Stimulated activated CD4-positive, alpha-beta T cell treated with anti-CD3 and anti-CD28 coated beads, TNF-alpha, amount 100 ng/mL, for 1 hour (primary cell): ENCODE measurements around the gene ANKRD34C.
A peak's percentile ranks its signal among the peaks of the same experiment; 100 is the strongest.

Experiments used
- DNase-seq, 3 donors: peaks; one replicate each; pipeline ENCODE4 v3.0.0-alpha.2; 2020; ENCODE audit warnings: low read depth in 3 of 3, low spot score in 1 of 3

Gene ANKRD34C

DNA sequence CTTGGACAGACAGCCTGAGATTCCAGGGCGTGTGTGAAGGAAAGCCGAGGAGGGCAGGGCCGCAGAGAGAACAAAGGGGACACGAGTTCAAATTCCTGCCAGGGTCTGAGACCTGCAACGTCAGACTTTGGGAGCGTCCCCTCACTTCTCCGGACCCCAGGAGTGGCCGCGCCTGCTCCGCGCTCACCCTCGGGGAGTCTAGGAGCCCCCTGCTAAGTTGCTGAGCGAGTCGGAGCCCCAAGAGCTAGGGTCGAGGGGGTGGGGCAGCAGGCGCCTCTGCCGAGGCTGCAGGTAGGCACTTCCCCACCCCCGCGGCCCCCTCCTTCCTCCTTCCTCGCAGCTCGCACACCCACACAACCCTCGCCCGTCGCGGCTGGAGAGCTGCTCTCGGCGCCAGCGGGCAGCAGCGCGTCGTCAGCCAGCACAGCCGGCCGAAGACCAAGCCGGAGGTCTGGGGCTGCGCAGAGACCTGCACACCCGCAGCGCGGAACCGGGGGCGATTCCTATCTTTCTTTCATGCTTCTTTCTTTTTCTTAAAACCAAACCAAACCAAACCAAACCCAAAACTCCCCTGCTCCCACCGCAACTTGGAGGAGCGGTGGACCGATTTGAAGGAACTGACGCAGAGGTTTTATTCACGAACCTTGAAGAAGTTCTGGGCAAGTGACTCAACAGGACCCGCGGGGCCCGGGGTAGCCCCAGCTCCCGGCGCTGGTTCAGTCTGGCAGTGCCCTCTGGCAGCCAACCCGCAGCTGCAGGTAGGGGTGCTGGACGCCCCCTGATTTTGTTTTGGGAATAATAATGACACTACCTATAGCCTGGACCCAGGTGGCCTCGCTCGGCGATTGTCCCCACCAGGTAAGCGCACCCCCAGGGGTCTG, at the start of gene ANKRD34C:
Gene ANKRD34C (plus strand): TSS at position 352 of the 881 bp plus-strand sequence. CDS start 10,563 bp downstream, outside the sequence.
- no peak for DNase-seq

DNA sequence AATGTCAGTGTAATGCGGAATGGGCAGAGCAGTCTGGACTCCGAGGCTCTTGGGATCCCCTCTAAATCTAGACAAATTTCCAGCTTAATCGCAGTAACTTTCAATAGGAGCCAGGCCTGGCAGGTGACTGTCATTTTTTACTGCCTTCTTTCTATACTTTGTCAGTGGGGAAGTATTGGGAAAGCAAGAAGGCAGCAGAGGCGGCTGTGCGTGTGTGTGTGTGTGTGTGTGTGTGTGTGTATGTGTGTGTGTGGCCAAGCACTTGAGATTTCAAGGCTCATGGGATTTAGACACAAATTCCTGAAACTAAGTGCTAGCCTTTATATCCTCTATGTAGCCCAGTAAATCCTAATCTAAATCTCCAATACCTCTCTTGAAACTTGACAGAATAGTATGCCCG, 49.3 kb upstream of the ANKRD34C start:
- no peak for DNase-seq

DNA sequence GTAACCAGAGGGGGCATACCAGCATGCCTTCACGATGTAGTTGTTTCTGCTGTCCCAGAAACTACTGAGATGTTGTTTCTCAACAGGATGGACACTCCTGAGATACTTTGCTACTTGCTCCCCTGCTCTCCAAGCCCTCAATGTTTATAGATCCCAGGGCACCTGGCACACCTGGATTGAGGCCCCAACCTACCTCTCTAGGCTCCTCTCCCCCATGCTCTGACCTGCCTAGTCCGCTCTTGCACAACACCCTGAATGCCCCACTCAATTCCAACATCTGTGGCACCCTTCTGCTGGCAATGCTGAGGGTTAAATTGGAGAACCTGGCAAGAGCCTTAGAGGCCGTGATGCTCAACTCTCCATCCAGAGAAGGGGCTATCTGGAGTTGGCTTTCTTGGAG, 42.5 kb upstream of the ANKRD34C start:
- DNase-seq, result no peak

DNA sequence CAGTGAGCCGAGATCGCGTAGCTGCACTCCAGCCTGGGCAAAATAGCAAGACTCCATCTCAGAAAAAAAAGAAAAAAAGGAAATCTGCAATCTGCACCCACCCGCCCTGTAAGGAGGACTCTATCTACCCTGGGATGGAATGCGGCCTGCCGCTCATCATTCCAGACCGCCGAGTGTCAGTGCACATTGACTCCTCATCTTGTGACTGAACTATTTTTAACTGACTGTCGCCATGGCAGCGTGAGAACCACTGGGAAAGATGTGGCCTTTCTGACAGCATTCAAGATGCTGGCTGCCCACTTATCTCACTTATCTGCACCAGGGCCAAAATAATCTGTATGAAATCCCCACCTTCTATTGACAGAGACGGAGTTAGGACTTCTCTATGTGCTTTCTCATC, 38.8 kb upstream of the ANKRD34C start:
- DNase-seq, result no peak

DNA sequence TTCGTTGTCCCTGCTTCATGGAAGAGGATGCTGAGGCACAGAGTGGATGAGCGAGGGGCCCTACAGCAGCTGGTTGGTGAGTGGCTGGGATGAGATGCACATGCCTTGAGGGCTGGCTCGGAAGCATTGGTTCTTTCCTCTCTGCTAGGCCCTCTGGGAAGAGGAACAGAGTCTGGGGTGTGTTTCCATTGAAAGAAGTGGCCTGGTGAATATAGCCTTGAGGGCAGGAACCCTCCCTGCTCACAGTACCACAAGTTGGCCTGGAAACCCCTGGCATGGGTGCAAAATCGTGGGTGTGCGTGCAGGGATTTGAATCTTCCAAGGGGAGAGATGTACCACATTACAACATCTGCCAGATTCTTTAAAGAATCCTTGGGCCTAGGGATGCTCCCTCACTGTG, 37.6 kb upstream of the ANKRD34C start:
- no peak for DNase-seq

DNA sequence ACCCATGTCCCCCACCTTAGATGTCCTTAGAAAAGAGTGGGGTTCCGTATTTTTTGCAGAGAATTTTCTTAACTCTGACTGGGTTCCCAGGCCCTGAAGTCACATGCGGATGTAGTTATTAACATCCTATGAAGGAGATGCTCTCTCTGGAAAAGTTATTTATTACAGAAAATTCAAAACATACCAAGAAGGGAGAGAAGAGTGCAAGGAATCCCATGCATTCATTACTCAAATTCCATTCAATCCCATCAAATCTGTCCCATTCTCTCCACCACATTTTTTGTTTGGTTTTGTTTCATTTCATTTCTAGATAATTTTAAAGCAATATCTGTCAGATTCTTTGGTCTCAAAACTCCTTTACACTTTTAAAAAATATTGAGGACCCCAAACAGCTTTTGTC, 34.3 kb upstream of the ANKRD34C start:
- no peak for DNase-seq

DNA sequence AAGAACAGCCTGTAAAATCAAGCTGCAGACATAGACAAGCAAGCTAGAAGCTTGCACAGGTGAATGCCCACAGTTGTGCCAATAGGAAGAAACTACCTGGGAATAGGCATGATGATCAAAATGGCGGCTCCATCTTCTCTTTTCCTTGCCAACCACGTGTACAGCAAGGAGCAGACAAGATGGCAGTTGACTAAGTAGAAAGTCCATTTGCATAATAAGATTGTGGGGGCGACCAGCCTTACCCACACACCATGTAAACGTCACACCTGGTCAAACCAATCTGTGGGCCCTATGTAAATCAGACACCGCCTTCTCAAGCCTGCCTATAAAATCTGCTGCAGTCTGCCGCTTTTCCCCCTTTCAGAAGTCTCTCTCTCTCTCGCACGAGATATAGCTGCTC, 25.1 kb upstream of the ANKRD34C start:
- DNase-seq, result no peak

DNA sequence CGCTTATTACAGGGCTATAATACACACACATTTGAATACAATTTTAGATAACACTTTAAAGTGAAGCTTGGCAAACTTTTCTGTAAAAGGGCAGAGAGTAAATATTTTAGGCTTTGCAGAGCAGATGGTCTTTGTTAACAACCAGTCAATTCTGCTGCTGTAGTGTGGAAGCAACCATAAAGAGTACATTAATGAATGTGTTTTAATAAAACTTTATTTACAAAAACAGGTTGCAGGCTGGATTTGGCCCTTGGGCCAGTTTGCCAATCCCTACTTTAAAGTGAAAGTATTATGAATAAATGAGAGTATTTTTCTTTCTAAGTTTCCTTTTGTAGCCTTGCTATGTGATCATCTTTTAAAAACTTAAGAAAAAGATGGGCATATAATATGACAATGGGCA, 20.7 kb upstream of the ANKRD34C start:
- no peak for DNase-seq

DNA sequence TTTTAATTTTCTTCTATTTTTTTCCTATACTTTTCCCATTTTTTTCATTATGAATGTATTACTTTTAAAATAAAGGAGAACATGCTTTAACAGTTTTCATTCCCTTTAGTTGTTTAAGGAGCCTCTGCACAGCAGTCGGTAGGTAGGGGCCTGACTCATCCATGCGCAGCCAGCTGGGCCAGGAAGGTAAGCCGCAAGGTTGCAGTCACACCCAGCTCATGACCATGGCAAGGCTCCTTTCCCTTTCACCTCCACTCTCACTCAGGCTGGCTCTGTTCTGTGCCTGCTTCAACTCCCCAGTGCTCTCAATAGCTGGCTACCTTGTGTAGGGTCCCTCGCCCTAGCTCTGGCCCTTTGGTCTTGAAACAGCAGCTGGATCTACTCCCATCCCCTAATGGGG, 17.4 kb upstream of the ANKRD34C start:
- no peak for DNase-seq

DNA sequence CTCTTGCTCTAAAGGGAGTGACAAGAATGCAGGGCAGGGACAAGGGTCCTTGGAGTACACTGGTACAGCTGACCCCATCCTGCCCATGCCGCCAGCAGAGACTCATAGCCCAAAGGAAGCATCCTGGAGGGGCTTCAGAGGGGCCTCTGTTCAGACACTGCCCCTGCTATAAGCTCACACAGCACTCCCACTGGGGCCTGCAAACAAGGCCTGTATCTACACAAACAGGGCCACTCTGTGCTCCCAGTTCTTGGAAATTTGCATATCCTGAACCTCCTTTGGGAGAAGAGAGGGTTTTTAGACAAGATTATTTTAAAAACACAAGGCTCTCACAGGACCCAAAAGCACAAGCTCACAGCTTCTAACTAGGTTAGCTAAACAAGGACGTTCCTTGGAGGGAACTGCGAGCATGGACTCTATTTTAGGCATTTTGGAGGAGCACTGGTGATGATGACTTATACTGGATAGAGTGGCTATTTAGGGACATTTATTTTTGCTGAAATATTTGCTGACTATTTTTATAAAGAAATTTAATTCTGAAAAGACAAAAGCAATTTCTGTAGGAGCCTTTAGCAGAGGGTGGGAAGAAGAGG, 16.4 kb upstream of the ANKRD34C start:
- DNase-seq, result no peak

DNA sequence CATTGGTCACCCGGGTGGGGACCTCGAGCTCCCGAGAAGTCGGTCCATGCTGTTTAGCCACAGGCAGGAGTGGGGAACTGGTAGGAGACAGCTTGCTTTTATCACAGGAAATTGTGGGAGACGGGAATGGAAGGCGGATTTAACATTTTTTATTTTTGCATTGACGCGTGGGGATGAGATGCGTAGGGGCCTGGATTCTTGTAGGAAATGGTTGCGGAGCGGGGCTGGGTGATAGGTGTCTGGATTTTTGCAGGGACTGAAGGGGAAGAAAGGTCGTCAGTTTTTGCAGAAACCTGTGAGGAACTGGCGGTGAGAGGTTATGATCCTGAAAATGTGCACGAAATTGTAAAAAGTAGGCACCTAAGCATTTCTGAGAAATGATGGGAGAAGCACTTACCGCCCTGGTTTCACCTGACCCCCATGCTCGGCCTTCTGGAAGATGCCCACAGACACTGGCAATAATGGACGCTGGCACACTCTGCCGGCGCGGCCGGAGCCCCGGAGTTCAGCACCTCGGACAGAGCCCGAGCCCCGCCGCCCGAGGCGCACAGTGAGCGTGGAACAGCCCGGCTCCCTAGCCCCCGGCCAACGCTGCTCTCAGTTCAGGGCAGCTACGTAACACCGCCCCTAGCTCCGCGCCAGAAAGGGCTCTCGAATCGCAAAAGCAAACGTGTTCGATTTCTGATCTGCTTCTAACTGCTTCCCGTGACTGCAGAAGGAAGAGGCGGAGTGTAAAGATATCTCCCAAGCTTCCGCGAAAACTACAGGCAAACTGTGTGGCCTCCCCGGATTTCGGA, 928 bp downstream of the ANKRD34C start:
- peak in 1 of 3 donors; percentile 13 for DNase-seq

DNA sequence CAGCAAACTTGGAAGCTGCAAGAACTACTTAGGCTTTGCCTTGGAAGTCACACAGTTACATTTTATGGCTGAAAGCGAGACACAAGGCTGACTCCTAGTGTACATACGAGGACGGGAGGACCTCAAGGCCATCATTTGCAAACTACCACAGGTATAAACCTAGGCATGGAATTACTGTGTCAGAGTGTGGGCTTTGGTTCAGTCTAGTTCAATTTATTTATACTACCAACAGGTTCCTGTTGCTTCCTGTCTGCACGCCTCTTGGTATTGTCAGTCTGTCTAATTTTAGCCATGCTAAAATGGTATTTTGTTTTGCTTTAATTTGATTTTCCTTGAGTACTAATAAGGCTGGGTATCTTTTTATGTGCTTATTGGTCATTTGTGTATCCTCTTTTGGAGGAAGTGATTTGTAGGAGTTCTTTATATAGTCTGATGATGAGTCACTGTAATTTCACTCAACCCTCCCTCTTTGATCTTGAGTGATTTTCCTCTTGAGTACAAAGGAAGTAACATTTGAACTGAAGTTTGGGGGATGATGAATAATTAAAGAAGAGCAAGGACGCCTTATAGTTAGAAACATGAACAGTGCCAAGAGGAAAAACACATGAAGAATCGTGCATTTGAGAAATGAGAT, 8.2 kb downstream of the ANKRD34C start:
- DNase-seq, result no peak

DNA sequence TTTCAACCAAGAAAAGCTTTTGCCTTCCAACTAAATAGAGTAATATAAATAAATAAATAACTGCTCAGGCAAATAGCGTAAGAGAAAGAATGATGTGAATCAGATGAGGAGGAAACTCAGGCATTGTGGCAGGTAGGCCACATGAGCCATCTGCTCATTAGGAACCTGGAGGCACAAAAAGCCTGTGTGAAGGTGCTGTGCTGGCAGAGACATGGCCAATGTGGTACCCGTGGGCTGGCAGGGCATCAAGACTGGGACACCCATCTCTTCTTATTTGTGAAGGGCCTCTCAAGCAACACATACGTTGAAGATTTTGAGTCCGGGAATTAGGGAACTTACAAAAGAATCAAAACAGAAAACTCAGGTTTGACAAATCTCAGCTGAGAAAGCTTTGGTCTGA, 9.5 kb downstream of the ANKRD34C start:
- DNase-seq, result no peak

DNA sequence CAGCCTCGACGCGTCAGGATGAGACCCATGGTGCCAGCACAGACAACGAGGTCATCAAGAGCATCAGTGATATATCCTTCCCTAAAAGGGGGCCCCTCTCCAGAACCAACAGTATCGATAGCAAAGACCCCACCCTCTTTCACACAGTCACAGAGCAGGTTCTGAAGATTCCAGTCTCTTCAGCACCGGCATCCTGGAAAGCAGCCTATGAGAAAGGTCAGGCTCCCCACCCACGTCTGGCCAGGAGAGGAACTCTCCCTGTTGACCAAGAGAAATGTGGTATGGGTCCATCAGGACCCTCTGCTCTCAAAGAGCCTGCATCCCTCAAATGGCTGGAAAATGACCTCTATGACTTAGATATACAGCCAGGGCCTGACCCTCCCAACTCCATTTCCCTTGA, 11.6 kb downstream of the ANKRD34C start:
- DNase-seq, result no peak

DNA sequence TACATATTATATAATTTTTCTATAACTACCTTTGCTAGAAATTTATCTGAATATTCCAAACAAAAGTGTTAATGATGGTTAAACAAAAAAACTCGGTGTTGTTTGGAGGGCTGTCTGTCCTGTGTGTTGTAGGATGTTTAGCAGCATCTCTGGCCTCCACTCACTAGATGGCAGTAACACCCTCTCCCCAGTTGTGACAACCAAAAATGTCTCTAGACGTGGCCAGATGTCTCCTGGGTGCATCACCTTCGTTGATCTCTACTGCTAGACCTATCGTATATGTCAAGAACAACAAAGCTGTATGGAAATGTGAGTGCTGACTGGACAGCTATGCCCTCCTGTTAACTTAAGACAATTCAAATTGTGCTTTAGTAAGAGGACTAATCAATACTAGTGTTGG, 14.1 kb downstream of the ANKRD34C start:
- no peak for DNase-seq

DNA sequence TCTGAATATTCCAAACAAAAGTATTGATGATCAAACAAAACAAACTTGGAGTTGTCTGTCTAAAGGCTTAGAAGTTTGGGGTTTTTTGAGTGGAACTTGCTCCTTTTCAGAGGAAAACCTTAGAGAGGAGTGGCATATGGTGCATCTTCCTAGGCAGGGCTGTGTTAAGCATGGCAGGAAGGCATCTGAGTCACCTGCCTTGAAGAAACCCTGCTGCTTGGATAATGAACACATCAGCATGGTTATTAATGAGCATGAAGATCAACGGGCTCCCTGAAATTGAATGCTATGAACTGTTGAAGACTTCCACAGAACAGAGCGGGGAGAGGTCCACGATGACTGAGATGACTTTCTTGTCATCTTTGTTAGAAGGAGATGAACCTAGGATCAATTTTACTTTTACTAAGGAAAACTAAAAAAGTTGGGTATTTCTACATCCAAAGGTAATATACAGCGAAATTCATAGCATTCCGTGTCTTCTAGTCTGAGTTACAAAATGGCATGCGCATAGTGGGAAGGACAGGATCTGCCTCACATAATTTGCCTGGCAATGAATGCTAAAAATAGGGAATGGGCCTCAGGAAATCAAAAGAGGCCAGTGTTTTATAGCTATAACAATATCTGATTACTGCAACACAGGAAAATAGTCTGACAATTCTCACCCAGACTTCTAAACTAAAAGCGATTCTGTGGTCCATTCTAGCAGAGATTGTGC, 16.8 kb downstream of the ANKRD34C start:
- no peak for DNase-seq

DNA sequence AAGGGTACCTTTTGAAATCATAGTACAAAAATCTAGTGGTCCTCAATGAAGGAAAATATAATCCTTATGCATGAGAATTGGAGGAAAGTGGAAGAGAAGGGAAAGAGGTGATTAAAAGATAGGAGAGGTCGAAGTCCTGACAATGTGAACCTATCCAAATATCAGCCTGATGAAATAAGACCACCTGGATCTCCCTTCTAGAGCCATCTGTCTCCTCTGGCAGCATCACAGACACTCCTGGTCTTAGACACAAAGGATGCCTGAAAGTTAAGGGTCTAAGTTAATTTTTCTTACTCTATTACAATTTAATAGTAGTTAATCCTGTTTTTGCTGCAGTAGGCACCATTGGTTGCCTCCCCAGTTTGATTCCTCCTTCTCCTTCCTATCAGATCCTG, 17.3 kb downstream of the ANKRD34C start:
- DNase-seq, result no peak

DNA sequence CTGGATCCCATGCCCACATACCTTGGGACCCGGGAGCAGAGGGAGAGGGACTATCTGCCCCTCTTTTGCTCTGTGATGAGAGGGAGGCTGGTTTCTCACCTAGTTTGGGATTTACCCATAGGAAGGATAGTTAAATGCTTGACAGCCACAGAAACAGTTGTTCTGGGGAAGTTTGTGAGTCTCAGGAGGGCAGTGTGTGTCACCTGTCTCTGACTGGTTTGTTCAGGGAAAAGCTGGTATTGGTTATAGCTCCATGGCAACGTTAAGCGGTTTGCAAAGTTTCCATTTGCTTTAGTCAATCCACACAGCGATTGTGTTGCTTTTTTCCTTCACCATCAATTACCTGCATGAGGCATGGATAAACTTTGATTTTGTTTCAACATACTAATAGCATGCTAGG, 24.7 kb downstream of the ANKRD34C start:
- no peak for DNase-seq

DNA sequence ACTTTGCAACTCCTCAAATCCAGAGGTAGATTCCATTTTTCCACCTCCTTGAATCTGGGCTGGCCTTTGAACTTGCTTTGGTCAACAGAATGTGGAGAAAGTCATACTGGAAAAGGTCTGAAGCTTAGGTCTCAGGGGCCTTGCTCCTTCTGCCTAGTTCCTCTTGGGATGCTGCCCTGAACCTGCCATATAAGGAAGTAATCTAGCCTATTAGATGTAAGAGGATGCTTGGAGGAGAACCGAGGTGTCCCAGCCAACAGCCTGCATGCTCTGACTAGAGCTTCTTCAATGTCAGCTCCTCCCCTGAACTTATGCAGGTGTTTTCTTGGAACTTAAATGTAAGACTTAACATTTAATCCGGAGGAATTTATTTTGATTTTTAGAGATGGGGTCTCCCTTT, 26.4 kb downstream of the ANKRD34C start:
- no peak for DNase-seq

DNA sequence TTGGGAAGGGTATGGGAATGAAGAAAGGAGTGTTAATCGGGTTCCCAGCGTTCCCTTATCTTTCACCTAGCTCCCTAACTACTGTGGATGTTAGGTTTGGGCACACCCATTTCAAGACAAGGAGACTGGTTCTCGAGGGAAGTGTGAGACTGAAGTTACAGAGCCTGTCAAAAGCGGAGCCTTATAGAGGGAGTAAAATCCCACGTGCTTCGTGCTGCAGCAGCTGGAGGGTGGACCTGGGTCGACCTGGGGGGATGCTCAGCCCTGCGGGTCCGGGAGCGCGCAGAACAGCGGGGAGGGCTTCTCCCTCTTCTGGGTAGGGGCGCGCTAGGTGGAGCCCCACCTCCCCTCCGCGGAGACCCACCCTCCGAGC, 28.1 kb downstream of the ANKRD34C start:
- DNase-seq, result no peak
